HPDE6-E6E7 (cell line): Measurements from ENCODE around the gene PHOSPHO1.

Source experiments
- DNase-seq: peaks from one replicate; pipeline ENCODE4 v3.0.0; 2011; ENCODE audit warnings: missing footprints; ENCODE audit errors: extremely low spot score

The PHOSPHO1 gene

GRCh38 chr17:49218941-49219913, 11.4 kb downstream of the PHOSPHO1 start:
- DNase-seq = no peak

GRCh38 chr17:49217651-49218413, 12.8 kb downstream of the PHOSPHO1 start:
- DNase-seq = no peak

DNA sequence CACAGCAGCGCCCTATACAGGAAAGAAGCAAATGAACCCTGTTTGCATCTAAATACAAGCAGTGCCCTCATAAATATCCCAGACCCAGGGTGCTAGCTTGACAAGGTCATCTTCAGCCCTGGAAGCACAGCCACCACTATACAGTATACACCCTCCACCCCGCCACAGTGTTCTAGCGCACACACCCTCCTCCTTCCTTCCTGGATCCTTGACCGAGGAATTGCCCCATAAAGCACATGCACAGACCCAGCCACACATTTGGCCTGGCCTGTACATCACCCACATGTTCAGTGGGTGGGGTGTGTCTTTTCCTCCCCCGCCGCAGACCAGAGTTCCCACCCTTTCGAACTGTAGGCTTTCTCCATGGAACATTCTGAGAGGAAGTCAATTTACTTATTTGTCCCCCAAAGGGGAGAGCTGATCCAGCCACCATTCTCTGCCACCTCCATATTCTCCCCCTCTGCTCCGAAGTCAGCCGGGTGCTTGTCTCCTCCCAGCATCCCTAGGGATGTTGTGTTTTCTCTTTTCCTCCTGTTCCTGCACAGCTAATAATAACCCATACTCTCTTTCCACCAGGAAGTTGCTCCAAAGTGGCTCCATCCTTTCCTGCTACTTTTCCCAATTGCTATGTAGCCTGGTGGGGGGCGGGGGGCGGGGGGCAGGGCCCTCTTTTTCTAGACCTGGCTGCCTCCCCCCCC, 13.5 kb downstream of the PHOSPHO1 start:
- DNase-seq = no peak

DNA sequence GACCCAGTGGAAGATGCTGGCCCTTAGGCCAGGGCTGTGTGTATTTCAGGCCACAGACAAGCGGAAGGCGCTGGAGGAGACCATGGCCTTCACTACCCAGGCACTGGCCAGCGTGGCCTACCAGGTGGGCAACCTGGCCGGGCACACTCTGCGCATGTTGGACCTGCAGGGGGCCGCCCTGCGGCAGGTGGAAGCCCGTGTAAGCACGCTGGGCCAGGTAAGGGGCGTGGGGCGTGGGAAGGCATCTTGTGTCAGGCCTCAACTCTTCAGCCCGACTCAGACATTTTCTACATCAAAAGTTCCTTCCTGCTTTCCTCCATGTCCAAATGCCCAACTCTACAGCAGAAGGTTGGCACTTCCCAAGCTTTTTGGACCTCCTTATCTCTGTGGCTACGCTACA, 14.1 kb downstream of the PHOSPHO1 start:
- no peak for DNase-seq

GRCh38 chr17:49214676-49215360, 15.8 kb downstream of the PHOSPHO1 start:
- DNase-seq = no peak

- no peak for DNase-seq
Measured at GRCh38 chr17:49213847-49214246, 16.7 kb downstream of the PHOSPHO1 start.

DNA sequence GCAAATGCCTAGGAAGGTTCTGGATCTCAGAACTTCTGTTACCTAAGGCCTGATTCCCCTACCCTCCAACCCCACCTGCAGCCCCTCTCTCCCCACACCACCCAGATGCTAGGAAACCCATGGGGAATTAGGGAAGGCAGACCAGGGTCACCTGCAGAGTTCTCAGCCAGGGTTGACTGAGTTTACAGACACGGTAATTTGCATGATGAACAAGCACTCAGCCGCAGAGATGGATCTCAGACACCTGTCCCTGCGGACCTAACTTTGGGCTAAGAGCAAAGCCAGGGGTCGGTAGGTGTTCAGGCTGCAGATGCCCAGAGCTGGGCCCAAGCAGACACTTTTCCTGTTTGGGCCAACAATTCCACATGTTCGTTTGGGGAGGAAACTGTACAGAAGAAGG, 17.2 kb downstream of the PHOSPHO1 start:
- no peak for DNase-seq

GRCh38 chr17:49210158-49211029, 20.2 kb downstream of the PHOSPHO1 start, which contains the start of the genes ABI3 and GNGT2:
ABI3 (plus strand) TSS chr17:49210707; CDS start chr17:49210725, 18 bp downstream.
GNGT2 (minus strand) TSS chr17:49210574; CDS start chr17:49207422, 3,152 bp downstream.
- no peak for DNase-seq

- no peak for DNase-seq
Measured at GRCh38 chr17:49209061-49209571, 21.5 kb downstream of the PHOSPHO1 start.

- DNase-seq = no peak
Measured at GRCh38 chr17:49204516-49204915, 26.1 kb downstream of the PHOSPHO1 start.

GRCh38 chr17:49203796-49204195, 26.8 kb downstream of the PHOSPHO1 start:
- no peak for DNase-seq

DNA sequence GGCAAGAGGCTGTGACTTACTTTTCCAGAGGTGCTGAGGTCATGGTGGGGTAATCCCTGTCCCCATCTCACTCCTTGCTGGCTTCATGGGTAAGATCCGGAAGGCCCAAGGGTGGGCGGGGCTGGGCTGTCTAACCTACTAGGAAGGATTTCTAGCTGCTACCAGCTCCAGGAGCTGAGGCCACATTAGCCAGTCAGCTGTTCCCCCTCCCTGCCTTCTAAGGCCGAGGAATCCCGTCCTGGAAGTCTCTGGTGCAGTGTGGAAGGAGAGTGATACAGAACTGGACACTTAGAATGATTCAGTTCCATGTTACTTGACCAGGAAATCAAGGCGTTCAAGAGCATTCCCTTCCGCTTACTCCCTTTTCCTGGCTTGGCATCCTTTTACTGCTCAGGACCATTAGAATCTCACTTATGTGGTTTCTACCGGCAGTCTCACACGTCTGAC, 29.1 kb downstream of the PHOSPHO1 start:
- no peak for DNase-seq

DNA sequence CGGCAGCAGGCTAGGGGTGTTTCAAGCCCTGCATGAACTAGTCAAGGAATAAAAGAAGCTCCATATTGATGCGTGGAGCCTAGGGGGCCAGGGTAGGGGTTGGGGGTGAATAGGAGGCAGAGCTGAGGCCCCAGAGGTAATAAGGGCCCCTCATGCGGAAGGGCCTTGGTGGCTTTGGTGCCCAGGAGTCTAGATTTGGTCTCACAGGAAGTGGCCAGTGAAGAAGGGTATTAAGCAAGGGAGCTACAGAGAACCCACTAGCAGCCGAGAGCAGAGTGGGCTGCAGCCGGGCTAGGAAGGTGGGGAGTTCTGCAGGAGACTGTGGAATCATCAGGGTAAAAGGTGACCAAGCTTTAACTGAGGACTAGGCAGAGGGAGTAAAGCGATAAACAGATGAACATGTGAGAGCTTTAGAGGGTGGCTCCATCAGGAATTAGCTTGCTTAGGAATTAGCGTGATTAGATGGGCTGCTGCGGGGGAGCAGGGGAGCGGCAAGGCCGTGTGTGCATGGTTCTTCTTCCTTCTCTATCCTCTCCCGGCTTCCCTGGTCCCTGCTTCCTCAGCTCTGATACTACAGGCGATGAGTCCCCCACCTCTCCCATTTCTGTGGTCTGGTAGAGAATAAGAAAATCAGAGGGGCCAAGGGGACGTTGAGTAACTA, 30.0 kb downstream of the PHOSPHO1 start:
- DNase-seq = no peak

DNA sequence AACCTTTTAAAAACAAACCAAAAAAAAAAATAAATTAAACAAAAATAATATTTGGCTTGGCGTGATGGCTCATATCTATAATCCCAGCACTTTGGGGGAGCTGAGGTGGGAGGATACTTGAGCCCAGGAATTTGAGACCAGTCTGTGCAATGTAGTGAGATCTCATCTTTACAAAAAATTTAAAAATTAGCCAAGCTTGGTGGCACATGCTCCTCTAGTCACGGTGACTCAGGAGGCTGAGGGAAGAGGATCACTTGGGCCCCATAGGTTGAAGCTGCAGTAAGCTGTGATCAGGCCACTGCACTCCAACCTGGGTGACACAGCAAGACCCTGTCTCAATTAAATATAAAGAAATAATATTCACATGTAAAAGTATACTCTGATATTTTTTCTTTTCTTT, 32.4 kb downstream of the PHOSPHO1 start:
- no peak for DNase-seq

DNA sequence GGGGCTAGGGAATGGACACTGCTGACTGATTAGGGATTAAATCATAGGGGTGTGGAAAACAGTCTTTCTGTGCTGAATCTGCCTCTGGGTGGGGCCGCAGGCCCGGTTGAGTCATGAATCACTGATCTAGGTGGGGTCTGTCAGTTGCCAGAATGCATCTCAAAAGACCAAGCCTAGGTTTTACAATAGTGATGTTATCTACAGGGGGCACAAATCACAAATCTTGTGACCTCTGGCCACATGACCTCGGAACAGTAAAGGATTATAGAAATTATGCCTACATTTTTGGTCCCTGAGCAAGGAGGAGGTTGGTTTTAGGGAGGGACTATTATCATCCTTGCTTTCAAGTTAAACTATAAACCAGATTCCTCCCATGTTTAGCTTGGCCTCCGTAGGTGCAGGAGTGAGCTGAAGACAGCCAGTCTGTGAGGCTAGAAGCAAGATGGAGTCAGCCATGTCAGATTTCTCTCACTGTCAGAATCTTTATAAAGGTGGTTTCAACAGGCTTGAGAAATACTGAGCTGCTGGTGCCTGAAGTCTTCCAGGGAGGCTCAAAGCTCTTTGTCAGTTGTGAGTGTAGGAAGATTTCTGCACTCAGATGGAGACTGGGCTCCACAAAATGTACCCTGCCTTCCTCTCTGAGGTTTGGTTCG, 33.1 kb downstream of the PHOSPHO1 start:
- no peak for DNase-seq

DNA sequence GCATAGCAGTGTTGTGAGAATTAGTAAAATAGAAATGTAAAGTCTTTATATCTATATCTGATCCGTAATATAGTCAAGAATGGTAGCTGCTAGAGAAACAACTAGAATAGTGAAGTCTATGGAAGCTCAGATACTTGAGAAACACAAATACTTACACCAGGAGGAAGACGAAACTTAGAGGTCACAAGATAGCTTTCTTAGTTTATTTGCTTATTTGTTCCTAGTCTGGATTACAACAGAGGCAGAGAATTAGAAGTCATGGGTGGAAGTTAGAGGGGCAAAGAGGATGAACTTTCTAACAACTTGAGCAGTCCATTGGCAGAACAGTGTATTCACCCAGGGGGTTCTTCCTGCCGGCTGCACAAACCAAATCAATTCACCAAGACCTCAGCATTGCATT, 34.1 kb downstream of the PHOSPHO1 start:
- no peak for DNase-seq

- no peak for DNase-seq
Measured at GRCh38 chr17:49195751-49196150, 34.8 kb downstream of the PHOSPHO1 start.

- DNase-seq = no peak
Measured at GRCh38 chr17:49194297-49194607, 36.3 kb downstream of the PHOSPHO1 start.
